Measurements from ENCODE around the gene CREB5.

DNA sequence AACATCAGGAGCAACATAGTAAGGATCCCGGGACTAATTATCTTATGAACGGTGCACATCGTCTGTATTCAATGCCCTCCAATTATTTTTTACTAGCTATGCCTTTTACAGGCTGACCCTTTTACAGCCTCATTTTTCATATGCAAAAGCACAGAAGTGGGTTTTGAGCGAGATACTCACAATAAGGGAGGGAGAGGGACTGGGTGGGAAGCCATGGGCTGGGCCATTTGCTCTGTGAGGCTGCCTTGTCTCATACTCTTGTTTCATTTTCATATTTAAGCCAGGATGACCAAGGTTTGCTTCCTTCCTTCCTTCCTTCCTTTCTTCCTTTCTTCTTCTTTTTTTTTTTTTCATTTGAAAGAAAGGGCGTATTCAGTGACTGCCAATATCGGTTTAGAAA is 286.5 kb downstream of the CREB5 start:
- no peak for TF ChIP-seq TAF1 (IDR thresholded peaks at IDR 0.05; ENCODE audit: low read depth)
- no peak for TF ChIP-seq ZBTB7A (IDR thresholded peaks at IDR 0.05; ENCODE audit: low read depth)
- no peak for TF ChIP-seq TCF12 (IDR thresholded peaks at IDR 0.05; ENCODE audit: low read depth)
